Measurements from ENCODE around the gene IMPDH1.

IMPDH1 gene

DNA sequence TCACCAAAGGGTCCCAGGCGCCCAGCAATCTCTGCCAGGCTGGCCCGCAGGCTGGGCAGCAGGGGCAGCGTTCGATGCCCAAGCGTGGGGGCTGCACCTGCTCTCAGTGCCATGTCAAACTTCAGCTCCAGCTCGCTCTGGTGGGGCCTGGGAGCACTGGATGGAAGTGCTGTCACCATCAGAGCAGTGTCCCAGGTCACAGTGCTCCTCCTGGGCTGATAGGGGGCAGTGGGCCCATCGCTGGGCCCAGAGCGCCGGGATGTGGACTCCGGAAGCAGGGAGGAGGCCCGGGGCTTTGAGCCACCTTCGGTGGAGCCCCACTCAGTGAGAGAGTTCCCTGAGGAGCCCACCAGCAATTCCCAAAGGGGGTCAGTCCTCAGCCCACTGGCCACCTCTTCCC is 50.4 kb downstream of the IMPDH1 start:
- TF ChIP-seq, protein P1, sequence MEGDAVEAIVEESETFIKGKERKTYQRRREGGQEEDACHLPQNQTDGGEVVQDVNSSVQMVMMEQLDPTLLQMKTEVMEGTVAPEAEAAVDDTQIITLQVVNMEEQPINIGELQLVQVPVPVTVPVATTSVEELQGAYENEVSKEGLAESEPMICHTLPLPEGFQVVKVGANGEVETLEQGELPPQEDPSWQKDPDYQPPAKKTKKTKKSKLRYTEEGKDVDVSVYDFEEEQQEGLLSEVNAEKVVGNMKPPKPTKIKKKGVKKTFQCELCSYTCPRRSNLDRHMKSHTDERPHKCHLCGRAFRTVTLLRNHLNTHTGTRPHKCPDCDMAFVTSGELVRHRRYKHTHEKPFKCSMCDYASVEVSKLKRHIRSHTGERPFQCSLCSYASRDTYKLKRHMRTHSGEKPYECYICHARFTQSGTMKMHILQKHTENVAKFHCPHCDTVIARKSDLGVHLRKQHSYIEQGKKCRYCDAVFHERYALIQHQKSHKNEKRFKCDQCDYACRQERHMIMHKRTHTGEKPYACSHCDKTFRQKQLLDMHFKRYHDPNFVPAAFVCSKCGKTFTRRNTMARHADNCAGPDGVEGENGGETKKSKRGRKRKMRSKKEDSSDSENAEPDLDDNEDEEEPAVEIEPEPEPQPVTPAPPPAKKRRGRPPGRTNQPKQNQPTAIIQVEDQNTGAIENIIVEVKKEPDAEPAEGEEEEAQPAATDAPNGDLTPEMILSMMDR (IDR thresholded peaks at IDR 0.05), result no peak

DNA sequence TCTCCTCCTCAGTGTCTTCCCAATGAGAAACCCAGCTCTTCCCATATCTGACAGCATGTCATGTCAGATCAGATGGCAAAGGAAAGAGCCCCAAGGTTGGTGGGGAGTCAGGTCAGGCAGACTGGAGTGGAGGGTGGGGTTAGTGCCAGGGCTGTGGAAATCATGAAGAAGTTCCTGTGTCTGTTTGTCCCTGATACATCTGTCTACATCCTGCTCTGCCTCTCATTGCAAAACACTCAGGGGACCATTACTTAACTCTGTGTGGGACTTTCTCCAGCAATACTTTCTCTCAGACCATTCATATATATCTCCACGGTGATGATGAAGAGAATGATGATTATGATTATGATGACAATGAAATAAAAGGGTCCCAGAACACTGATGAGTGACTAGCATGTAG is 51.5 kb downstream of the IMPDH1 start:
- TF ChIP-seq, protein P1 (IDR thresholded peaks at IDR 0.05), result no peak

DNA sequence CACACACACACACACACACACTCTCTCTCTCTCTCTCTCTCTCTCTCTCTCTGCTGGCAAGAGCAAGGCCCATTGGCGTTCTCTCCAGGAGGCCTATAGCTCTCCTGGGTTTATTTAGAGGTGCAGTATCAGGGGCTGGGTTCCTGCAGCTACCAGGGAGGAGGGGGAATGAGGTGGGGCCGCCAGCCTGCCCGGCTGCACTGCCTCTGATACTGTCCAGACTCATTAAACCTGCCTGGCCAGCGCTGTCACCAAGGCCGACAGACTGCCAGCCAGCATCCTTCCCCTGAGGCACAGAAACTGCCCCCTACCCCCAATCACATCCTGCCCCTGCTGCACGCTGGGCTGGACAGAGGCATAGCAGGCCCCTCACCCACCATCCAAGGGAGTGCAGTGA is 52.6 kb downstream of the IMPDH1 start:
- TF ChIP-seq, protein P1 (IDR thresholded peaks at IDR 0.05), result no peak

DNA sequence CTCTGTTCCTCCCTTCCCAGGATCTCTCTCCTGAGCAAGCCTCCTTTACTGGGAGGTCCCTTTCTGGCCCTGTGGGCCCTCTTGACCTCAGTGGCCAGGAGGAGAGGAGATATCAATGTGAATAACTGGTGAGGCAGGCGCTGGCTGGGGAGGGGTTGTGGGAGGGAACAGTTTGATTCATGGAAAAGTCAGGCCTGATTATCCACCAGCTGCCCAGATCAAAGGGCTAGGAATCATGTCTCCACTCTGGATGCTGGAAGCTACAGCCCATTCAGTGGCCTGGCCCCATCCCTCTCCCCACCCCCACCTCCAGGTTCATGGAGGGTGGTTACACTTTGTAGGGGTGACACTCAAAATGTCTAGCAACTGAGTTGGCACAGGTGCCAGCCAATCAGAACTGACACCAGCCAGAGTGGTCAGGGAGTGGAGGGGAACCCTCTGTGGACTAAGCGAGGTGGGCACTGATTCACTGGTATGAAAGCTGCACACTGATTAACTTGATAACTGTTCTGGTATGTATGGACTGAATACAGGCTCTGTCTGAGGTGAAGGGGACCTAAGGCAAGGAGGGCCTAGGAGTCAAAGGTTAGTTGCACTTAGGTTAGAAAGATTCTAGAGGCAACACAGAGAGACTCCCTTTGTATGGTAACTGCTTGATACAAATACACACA is 53.1 kb downstream of the IMPDH1 start:
- TF ChIP-seq, protein P1 (IDR thresholded peaks at IDR 0.05), result no peak

DNA sequence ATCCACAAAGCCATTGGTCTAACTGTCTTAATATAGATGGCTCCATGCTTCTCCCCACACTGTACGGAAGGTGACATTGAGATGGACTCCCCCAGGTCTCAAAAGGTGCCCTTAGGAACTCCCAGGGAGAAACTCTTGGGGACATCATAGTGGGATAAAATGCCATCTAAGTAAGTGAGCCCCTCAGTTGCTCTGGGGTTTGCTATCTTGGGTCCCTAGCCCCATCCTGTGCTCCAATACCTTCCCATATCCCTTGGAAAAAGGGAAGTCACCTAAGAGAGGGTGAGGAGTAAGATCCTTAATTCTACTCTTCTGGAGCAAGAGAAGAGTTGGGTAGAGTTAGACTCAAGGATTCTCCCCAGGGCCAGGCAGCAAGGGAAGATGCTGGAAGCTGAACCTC is 56.2 kb downstream of the IMPDH1 start:
- TF ChIP-seq, protein P1 (IDR thresholded peaks at IDR 0.05), result no peak

DNA sequence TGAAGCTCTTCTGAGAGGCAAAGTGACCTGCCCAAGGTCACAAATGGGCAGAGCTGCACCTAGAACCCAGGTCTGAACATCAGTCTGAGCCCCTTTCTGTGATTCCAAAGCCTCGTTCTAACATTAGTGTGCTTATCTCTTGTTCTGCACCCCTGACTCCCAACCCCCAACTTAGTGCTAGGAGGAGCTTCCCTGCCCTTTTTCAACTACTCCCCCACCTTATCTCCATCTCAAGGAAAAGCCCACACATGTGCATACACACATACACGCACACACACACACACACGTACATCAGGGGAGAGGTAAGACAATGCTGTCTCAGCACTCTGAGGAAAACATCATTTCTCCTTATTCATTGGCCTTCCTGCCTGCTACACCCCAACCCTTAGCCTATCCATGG is 56.6 kb downstream of the IMPDH1 start:
- TF ChIP-seq, protein P1 (IDR thresholded peaks at IDR 0.05), result no peak

DNA sequence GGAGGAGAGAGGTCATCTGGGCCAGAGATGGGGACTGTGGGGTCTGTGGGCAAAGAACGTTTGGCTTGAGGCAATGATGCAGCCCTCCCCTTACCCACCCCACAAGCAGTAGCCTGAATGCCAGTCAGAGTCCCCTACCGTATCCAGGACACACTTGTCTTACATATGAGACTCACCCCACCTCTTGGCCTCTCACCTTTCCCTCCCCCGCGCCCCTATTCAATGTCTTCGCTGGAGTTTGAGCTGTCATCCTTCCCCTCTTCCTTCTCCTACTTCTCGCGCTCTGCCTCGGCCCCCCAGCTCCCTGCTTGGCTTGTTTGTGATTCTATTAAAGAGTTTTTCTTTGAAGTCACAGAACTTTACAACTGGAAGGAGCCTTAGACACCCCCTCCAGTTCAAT is 57.1 kb downstream of the IMPDH1 start:
- TF ChIP-seq, protein P1 (IDR thresholded peaks at IDR 0.05), result no peak

DNA sequence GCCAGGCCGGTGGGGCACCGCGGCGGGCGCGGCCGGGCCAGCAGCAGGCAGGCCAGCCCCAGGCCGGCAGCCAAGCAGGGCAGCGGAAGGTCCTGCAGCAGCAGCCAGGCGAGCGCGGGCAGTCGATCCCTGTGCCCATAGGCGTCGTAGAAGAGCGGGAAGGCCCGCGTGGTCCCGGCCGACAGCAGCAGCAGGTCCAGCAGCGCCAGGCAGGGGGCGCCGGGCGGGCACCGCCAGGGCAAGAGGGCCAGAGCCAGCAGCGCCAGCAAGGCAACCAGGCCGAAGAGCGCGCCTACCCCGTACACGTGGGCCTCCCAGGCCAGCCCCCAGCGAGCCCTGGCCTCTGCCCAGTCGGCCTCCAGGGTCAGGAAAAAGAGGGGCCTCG is 57.6 kb downstream of the IMPDH1 start:
- TF ChIP-seq, protein P1 (IDR thresholded peaks at IDR 0.05), result no peak

All from LNCAP (cell line).